Peyer's patch (tissue), 4 donors: ENCODE results near the gene KLHDC8B. TPM values are rescaled to one million over a fixed set of nuclear protein-coding genes. Genes with fewer than 3 reads are reported as not detected.
"Not testable (repeated sequence)": the region's sequence is repeated elsewhere in the genome, so short reads cannot be mapped to it uniquely, and the experiment has no call there.

ENCODE experiments used
- DNase-seq, 3 donors: peaks; one replicate each; pipeline ENCODE4 v3.0.0-alpha.2; 2017 to 2019
- H3K27ac ChIP-seq, 4 donors: fragments of 200-600 bp; sonication (generic); one replicate each; pipeline ENCODE4 v1.5.1; 2016 to 2019
- H3K27me3 ChIP-seq, 2 donors: fragments of 200-600 bp; sonication (generic); one replicate each; pipeline ENCODE4 v1.5.1; 2019
- H3K36me3 ChIP-seq, 3 donors: fragments of 200-600 bp; sonication (generic); one replicate each; pipeline ENCODE4 v1.5.1; 2016 to 2019
- H3K4me1 ChIP-seq, 4 donors: fragments of 200-600 bp; sonication (generic); one replicate each; pipeline ENCODE4 v1.5.1; 2016 to 2019
- H3K4me3 ChIP-seq, 4 donors: fragments of 200-600 bp; sonication (generic); 1 replicate in 3 of 4; 2 replicates in 1 of 4; pipeline ENCODE4 v1.5.1; 2016 to 2019; ENCODE audit warnings: mild to moderate bottlenecking in 1 of 4
- H3K9me3 ChIP-seq, 4 donors: fragments of 200-600 bp; sonication (generic); one replicate each; pipeline ENCODE4 v1.5.1; 2016 to 2019; ENCODE audit warnings: mild to moderate bottlenecking in 1 of 4
- CTCF ChIP-seq, 6 experiments: fragments of 450-650 bp in 4 of 6; fragments of 200-600 bp in 2 of 6; sonication (generic) in 1 of 6; IDR thresholded peaks; one replicate each; pipeline ENCODE4 v1.5.1; 2017 to 2019; ENCODE audit warnings: antibody characterized with exemption in 6 of 6, mild to moderate bottlenecking in 3 of 6, moderate library complexity in 1 of 6
- POLR2A ChIP-seq, 2 donors: fragments of 450-650 bp; IDR thresholded peaks; one replicate each; pipeline ENCODE4 v1.5.1; 2017; ENCODE audit warnings: antibody characterized with exemption in 2 of 2, mild to moderate bottlenecking in 2 of 2, moderate library complexity in 2 of 2
- total RNA-seq, 4 donors: library from RNA; depleted of rRNA; stranded (reverse); fragments of >200 nt; gene quantifications; one replicate each; pipeline ENCODE4 v1.1.0, GENCODE V29; 2016

The KLHDC8B gene
- total RNA-seq, 4 donors from 2014 or later: 3.9 to 13.7 (median 9.5) TPM

GRCh38 chr3:49213541-49213943 lies 42.1 kb downstream of the KLHDC8B start:
- Histone ChIP-seq H3K27ac (no peak overlapping the region), H3K27me3 (no peaks in the 10 kb centered on the region), H3K4me1 (no peaks in the 10 kb centered on the region), H3K4me3 (no peak overlapping the region), H3K9me3 (no peaks in the 10 kb centered on the region), H3K36me3 (no peaks in the 10 kb centered on the region)
- TF ChIP-seq CTCF (IDR thresholded peaks at IDR 0.05) (no peak), POLR2A (IDR thresholded peaks at IDR 0.05) (no peak)
- peak in 1 of 3 donors; percentile 35 for DNase-seq

- TF ChIP-seq CTCF (IDR thresholded peaks at IDR 0.05) (no peak), POLR2A (IDR thresholded peaks at IDR 0.05) (no peak)
- Histone ChIP-seq H3K4me3 (no peak overlapping the region), H3K9me3 (no peaks in the 10 kb centered on the region), H3K36me3 (no peaks in the 10 kb centered on the region), H3K27me3 (no peaks in the 10 kb centered on the region), H3K27ac (no peak overlapping the region), H3K4me1 (no peaks in the 10 kb centered on the region)
- no peak for DNase-seq
These were observed 42.6 kb downstream of the KLHDC8B start for GRCh38 chr3:49213998-49214397.

GRCh38 chr3:49216687-49217086 lies 45.3 kb downstream of the KLHDC8B start:
- not testable (repeated sequence) for DNase-seq, H3K36me3 ChIP-seq, H3K27ac ChIP-seq, H3K4me1 ChIP-seq, H3K27me3 ChIP-seq, H3K9me3 ChIP-seq, H3K4me3 ChIP-seq

GRCh38 chr3:49217108-49217507 lies 45.7 kb downstream of the KLHDC8B start:
- not testable (repeated sequence) for DNase-seq, H3K4me3 ChIP-seq, H3K27me3 ChIP-seq, H3K27ac ChIP-seq, H3K9me3 ChIP-seq, H3K4me1 ChIP-seq, H3K36me3 ChIP-seq

GRCh38 chr3:49217688-49218470 lies 46.5 kb downstream of the KLHDC8B start:
- H3K9me3 ChIP-seq: peaks cover 0 to 6% (median 0%) of the 10 kb centered on the region in 4 donors
- H3K36me3 ChIP-seq: no peaks in the 10 kb centered on the region
- no peak overlapping the region for H3K4me3 ChIP-seq
- no peak for TF ChIP-seq POLR2A (IDR thresholded peaks at IDR 0.05)
- TF ChIP-seq CTCF (IDR thresholded peaks at IDR 0.05): no peak
- no peaks in the 10 kb centered on the region for H3K4me1 ChIP-seq
- peak overlapping the region in 2 of 4 donors; percentile 39 to 49 for H3K27ac ChIP-seq
- H3K27me3 ChIP-seq: no peaks in the 10 kb centered on the region
- DNase-seq: peak in 1 of 3 donors; percentile 22

GRCh38 chr3:49218471-49218989 lies 47.1 kb downstream of the KLHDC8B start:
- H3K27ac ChIP-seq: peak overlapping the region in 2 of 4 donors; percentile 39 to 49
- H3K36me3 ChIP-seq, H3K4me1 ChIP-seq, H3K4me3 ChIP-seq, H3K27me3 ChIP-seq, H3K9me3 ChIP-seq: not testable (repeated sequence)
- peak in 1 of 3 donors; percentile 79 for DNase-seq

GRCh38 chr3:49219132-49219531 lies 47.7 kb downstream of the KLHDC8B start:
- peak overlapping the region in 1 of 4 donors; percentile 49 for H3K27ac ChIP-seq
- no peaks in the 10 kb centered on the region for H3K4me1 ChIP-seq
- DNase-seq: peak in 1 of 3 donors; percentile 21
- TF ChIP-seq POLR2A (IDR thresholded peaks at IDR 0.05): no peak
- no peak for TF ChIP-seq CTCF (IDR thresholded peaks at IDR 0.05)
- no peaks in the 10 kb centered on the region for H3K27me3 ChIP-seq
- no peak overlapping the region for H3K4me3 ChIP-seq
- peaks cover 0 to 6% (median 0%) of the 10 kb centered on the region in 4 donors for H3K9me3 ChIP-seq
- H3K36me3 ChIP-seq: no peaks in the 10 kb centered on the region

- H3K4me1 ChIP-seq, DNase-seq, H3K9me3 ChIP-seq, H3K27ac ChIP-seq, H3K4me3 ChIP-seq, H3K36me3 ChIP-seq, H3K27me3 ChIP-seq: not testable (repeated sequence)
These were observed 49.7 kb downstream of the KLHDC8B start for GRCh38 chr3:49220985-49221563.
